ENCODE measurements around the gene ALDH1L1.

DNA sequence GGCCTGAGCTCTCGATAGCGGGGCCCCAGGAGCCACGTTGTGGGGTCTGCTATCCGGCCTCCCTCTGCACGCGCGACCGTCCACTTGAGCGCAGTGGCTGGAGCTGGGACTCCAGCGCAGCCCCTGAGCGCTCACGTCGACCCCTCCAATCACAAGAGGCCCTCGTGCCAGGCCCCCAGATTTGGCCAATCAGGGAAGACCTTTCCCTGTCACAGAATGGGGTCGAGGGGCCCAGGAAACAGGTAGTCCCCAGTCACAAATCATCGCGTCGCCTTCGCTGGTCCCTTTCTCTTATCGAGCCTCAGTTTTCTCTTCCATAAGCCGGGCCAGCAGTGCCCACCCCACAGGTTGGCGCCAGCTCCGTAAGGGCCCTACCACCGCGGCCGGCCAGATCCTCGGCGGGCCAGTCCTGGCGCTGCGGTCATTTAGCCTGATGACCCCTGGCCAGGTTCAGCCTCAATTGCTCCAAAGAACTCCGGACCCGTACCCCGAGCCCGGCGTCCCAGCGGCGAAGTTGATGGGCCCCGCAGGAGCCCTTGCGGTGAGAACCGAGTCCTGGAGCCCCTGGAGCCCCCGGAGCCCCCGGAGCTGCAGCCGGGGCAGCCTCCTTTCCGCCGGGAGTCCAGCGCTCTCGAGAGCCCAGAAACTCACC is 435 bp downstream of the ALDH1L1 start:
- TF ChIP-seq, protein P1, sequence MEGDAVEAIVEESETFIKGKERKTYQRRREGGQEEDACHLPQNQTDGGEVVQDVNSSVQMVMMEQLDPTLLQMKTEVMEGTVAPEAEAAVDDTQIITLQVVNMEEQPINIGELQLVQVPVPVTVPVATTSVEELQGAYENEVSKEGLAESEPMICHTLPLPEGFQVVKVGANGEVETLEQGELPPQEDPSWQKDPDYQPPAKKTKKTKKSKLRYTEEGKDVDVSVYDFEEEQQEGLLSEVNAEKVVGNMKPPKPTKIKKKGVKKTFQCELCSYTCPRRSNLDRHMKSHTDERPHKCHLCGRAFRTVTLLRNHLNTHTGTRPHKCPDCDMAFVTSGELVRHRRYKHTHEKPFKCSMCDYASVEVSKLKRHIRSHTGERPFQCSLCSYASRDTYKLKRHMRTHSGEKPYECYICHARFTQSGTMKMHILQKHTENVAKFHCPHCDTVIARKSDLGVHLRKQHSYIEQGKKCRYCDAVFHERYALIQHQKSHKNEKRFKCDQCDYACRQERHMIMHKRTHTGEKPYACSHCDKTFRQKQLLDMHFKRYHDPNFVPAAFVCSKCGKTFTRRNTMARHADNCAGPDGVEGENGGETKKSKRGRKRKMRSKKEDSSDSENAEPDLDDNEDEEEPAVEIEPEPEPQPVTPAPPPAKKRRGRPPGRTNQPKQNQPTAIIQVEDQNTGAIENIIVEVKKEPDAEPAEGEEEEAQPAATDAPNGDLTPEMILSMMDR (IDR thresholded peaks at IDR 0.05; ENCODE audit: insufficient read depth, low read length, poor library complexity, severe bottlenecking): no peak
- no peak for TF ChIP-seq EZH2phosphoT487 (conservative IDR thresholded peaks at IDR 0.05; ENCODE audit: low read length)

Data from SU-DHL-6 (cell line).